SKM-1 (cell line): ENCODE data around the gene CCNH.

ENCODE experiments used
- DNase-seq: peaks from one replicate; lab custom pipeline; 2025; ENCODE audit not compliant: unreplicated experiment; lab: John Stamatoyannopoulos, UW

The CCNH gene

GRCh38 chr5:87361536-87362213 lies 51.1 kb downstream of the CCNH start:
- no peak for DNase-seq

GRCh38 chr5:87361031-87361445 lies 51.7 kb downstream of the CCNH start:
- DNase-seq, result no peak

- no peak for DNase-seq
Observed at GRCh38 chr5:87360132-87360531, 52.6 kb downstream of the CCNH start.

DNA sequence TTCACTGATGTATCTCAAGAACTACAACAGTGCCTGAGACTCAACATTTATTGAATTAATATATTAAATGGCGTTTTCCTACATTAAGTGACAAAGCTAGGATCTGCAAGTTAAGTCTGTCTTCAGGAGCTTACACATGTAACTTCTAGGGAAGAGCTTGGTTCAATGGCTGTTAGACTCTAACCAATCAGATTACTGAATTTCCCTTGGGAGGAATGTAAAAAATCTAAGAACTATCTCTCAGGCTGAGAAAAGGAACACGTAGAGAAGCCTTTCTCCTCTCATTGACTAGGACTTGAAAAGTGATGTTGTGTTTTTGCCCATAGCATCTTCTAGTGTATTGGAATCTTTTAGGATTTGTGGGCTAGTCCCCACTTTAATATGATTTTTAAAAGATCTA lies 53.6 kb downstream of the CCNH start:
- DNase-seq, result no peak

GRCh38 chr5:87354496-87354895 lies 58.2 kb downstream of the CCNH start:
- no peak for DNase-seq

GRCh38 chr5:87347841-87348240 lies 64.9 kb downstream of the CCNH start:
- no peak for DNase-seq

GRCh38 chr5:87347272-87347671 lies 65.5 kb downstream of the CCNH start:
- no peak for DNase-seq
